ENCODE results near the gene KPNA1. TPM values are rescaled to one million over a fixed set of nuclear protein-coding genes. Genes with fewer than 3 reads are reported as not detected.

Gene KPNA1
- total and polyA plus RNA-seq, 2 of the 13 experiments (the other 11 are each of a cell fraction or from before 2014, with no cell fraction given) = 15.4 to 30.0 TPM

- TF ChIP-seq, protein P1, sequence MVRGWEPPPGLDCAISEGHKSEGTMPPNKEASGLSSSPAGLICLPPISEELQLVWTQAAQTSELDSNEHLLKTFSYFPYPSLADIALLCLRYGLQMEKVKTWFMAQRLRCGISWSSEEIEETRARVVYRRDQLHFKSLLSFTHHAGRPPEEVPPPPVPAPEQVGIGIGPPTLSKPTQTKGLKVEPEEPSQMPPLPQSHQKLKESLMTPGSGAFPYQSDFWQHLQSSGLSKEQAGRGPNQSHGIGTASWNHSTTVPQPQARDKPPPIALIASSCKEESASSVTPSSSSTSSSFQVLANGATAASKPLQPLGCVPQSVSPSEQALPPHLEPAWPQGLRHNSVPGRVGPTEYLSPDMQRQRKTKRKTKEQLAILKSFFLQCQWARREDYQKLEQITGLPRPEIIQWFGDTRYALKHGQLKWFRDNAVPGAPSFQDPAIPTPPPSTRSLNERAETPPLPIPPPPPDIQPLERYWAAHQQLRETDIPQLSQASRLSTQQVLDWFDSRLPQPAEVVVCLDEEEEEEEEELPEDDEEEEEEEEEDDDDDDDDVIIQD (CRISPR knock-in tag; IDR thresholded peaks at IDR 0.05; ENCODE audit: low read depth) = 0 out of 2 replicates have a peak, but pooled peaks have one; percentile 9
- no peak for TF ChIP-seq ZNF296 (CRISPR knock-in tag; conservative IDR thresholded peaks at IDR 0.05)
- TF ChIP-seq, protein P2, sequence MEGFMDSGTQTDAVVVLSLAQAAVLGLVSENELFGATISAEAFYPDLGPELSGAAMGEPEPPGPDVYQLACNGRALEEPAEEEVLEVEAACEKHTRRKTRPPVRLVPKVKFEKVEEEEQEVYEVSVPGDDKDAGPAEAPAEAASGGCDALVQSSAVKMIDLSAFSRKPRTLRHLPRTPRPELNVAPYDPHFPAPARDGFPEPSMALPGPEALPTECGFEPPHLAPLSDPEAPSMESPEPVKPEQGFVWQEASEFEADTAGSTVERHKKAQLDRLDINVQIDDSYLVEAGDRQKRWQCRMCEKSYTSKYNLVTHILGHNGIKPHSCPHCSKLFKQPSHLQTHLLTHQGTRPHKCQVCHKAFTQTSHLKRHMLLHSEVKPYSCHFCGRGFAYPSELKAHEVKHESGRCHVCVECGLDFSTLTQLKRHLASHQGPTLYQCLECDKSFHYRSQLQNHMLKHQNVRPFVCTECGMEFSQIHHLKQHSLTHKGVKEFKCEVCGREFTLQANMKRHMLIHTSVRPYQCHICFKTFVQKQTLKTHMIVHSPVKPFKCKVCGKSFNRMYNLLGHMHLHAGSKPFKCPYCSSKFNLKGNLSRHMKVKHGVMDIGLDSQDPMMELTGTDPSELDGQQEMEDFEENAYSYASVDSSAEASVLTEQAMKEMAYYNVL (CRISPR knock-in tag; IDR thresholded peaks at IDR 0.05; ENCODE audit: borderline replicate concordance) = no peak
- no peak for TF ChIP-seq ZNF407 (CRISPR knock-in tag; IDR thresholded peaks at IDR 0.05; ENCODE audit: not compliant biosample characterization)
- TF ChIP-seq SP2 (CRISPR knock-in tag; IDR thresholded peaks at IDR 0.05) = no peak
- no peak for TF ChIP-seq ZNF720 (CRISPR knock-in tag; IDR thresholded peaks at IDR 0.05)
- TF ChIP-seq NR2F6 (IDR thresholded peaks at IDR 0.05) = peak; percentile 74
- TF ChIP-seq NR2F6 (CRISPR knock-in tag; IDR thresholded peaks at IDR 0.05) = peak; percentile 8; the same call in 1 of the 2 replicates
- no peak for TF ChIP-seq ZNF644 (CRISPR knock-in tag; IDR thresholded peaks at IDR 0.05; ENCODE audit: low read depth)
- TF ChIP-seq, protein P3, sequence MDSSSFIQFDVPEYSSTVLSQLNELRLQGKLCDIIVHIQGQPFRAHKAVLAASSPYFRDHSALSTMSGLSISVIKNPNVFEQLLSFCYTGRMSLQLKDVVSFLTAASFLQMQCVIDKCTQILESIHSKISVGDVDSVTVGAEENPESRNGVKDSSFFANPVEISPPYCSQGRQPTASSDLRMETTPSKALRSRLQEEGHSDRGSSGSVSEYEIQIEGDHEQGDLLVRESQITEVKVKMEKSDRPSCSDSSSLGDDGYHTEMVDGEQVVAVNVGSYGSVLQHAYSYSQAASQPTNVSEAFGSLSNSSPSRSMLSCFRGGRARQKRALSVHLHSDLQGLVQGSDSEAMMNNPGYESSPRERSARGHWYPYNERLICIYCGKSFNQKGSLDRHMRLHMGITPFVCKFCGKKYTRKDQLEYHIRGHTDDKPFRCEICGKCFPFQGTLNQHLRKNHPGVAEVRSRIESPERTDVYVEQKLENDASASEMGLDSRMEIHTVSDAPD (CRISPR knock-in tag; IDR thresholded peaks at IDR 0.05) = peak; percentile 86; the same call in 1 of the 2 replicates
- TF ChIP-seq MAFF (IDR thresholded peaks at IDR 0.05; ENCODE audit: low read depth, low read length) = peak; percentile 68
- no peak for TF ChIP-seq ZFX (CRISPR knock-in tag; IDR thresholded peaks at IDR 0.05; ENCODE audit: low read depth)
- TF ChIP-seq ZNF124 (CRISPR knock-in tag; IDR thresholded peaks at IDR 0.05) = no peak
- TF ChIP-seq ZNF570 (CRISPR knock-in tag; IDR thresholded peaks at IDR 0.05; ENCODE audit: borderline replicate concordance) = no peak
- TF ChIP-seq GATA4 (IDR thresholded peaks at IDR 0.05; ENCODE audit: borderline replicate concordance, low read depth) = no peak
- no peak for TF ChIP-seq MYNN (CRISPR knock-in tag; IDR thresholded peaks at IDR 0.05; ENCODE audit: low read depth)
- TF ChIP-seq CEBPB (IDR thresholded peaks at IDR 0.05; ENCODE audit: borderline replicate concordance, low read depth, low read length) = peak; percentile 90
- TF ChIP-seq TOPORS (CRISPR knock-in tag; IDR thresholded peaks at IDR 0.05) = no peak
Measured at GRCh38 chr3:122510878-122511535, 3.7 kb downstream of the KPNA1 start (continued).

Measured in HepG2 (cell line).